Measurements from ENCODE around the gene UNC5B. TPM values are rescaled to one million over a fixed set of nuclear protein-coding genes. Genes with fewer than 3 reads are reported as not detected.

Gene UNC5B
- total RNA-seq, 1 experiment from 2014 or later: 49.6 TPM

- Mint-ChIP-seq H3K36me3 (peaks cover 34% of the 10 kb centered on the region), H3K9me3 (no peaks in the 10 kb centered on the region), H3K4me1 (no peaks in the 10 kb centered on the region), H3K27ac (no peak overlapping the region), H3K27me3 (ENCODE audit: low read depth) (no peaks in the 10 kb centered on the region), H3K4me3 (no peak overlapping the region)
- TF ChIP-seq ERG (CRISPR knock-in tag; IDR thresholded peaks at IDR 0.05) (no peak), ZNF138 (CRISPR knock-in tag; conservative IDR thresholded peaks at IDR 0.05) (no peak), ZNF425 (CRISPR knock-in tag; conservative IDR thresholded peaks at IDR 0.05) (no peak), PRDM15 (CRISPR knock-in tag; IDR thresholded peaks at IDR 0.05) (no peak)
- no peak for ATAC-seq
- POLR2A ChIA-PET: no interaction called here
- CTCF ChIA-PET: interaction anchor here (1.1 kb wide), 1 partner anchor 23 kb away, joined by 4 read pairs; no protein-coding TSS in a partner anchor
- no peak for DNase-seq (ENCODE audit: low spot score)
These were observed 81.2 kb downstream of the UNC5B start for GRCh38 chr10:71293446-71294084.

- POLR2A ChIA-PET: no interaction called here
- DNase-seq (ENCODE audit: low spot score): no peak
- ATAC-seq: no peak
- Mint-ChIP-seq H3K4me3 (no peak overlapping the region), H3K4me1 (no peaks in the 10 kb centered on the region), H3K36me3 (peaks cover 31% of the 10 kb centered on the region), H3K9me3 (no peaks in the 10 kb centered on the region), H3K27me3 (ENCODE audit: low read depth) (no peaks in the 10 kb centered on the region), H3K27ac (no peak overlapping the region)
- CTCF ChIA-PET: interaction anchor here (1.1 kb wide), 1 partner anchor 24 kb away, joined by 4 read pairs; no protein-coding TSS in a partner anchor
- TF ChIP-seq CREB1 (CRISPR knock-in tag; IDR thresholded peaks at IDR 0.05) (no peak), CREM (CRISPR knock-in tag; IDR thresholded peaks at IDR 0.05) (no peak), ZSCAN18 (CRISPR knock-in tag; IDR thresholded peaks at IDR 0.05) (no peak), SOX15 (CRISPR knock-in tag; IDR thresholded peaks at IDR 0.05) (no peak), ZNF671 (CRISPR knock-in tag; IDR thresholded peaks at IDR 0.05) (no peak), ATF3 (CRISPR knock-in tag; conservative IDR thresholded peaks at IDR 0.05) (no peak), MXD4 (CRISPR knock-in tag; IDR thresholded peaks at IDR 0.05; ENCODE audit: borderline replicate concordance) (no peak), ZNF396 (CRISPR knock-in tag; IDR thresholded peaks at IDR 0.05; ENCODE audit: borderline replicate concordance) (no peak), SMAD3 (CRISPR knock-in tag; IDR thresholded peaks at IDR 0.05; ENCODE audit: borderline replicate concordance) (no peak), PRRX2 (CRISPR knock-in tag; IDR thresholded peaks at IDR 0.05) (no peak), PRDM15 (CRISPR knock-in tag; IDR thresholded peaks at IDR 0.05) (no peak), ATF1 (CRISPR knock-in tag; IDR thresholded peaks at IDR 0.05) (no peak), AR (CRISPR knock-in tag; IDR thresholded peaks at IDR 0.05) (no peak), ZNF138 (CRISPR knock-in tag; conservative IDR thresholded peaks at IDR 0.05) (no peak), TP53 (CRISPR knock-in tag; IDR thresholded peaks at IDR 0.05) (no peak), ZNF263 (CRISPR knock-in tag; IDR thresholded peaks at IDR 0.05; ENCODE audit: low read depth) (no peak)
These were observed 81.8 kb downstream of the UNC5B start for GRCh38 chr10:71294091-71294561.

Measured in WTC11 (cell line).